Measurements from ENCODE around the gene ZFYVE27. TPM values are rescaled to one million over a fixed set of nuclear protein-coding genes. Genes with fewer than 3 reads are reported as not detected.

ZFYVE27 gene
- total RNA-seq, 1 experiment from 2014 or later = 26.0 TPM

DNA sequence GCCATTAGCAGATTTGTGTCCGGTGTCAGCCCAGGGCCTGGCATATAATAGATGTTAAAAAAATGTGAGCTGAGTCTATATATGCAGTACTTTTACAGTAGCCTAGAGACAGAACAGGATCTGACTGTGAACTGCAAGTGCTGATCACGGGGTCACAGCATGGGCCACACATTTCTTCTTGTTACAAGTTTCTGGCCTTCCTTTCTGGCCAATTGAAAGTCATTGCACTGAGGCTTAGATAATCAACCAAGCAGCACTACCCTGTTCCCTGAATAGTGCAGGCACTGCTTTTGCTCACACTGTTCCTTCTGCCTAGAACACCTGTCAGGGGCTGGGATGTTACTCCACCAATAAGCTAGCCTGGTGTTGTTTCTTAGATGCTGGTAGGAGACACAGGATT is 28.8 kb upstream of the ZFYVE27 start:
- ChIA-PET CTCF (interaction anchor here (0.7 to 4.2 kb wide), 8 partner anchors 11 to 93 kb away, joined by 3 to 68 read pairs (median 11); partner anchors contain the start of gene ZFYVE27), POLR2A (interaction anchor here (0.6 to 2.5 kb wide), 2 partner anchors 19 to 362 kb away, joined by 3 to 8 read pairs; no protein-coding TSS in a partner anchor)
- Mint-ChIP-seq H3K27ac (no peak overlapping the region), H3K4me3 (no peak overlapping the region), H3K27me3 (ENCODE audit: low read depth) (peaks cover 11% of the 10 kb centered on the region), H3K4me1 (peaks cover 19% of the 10 kb centered on the region), H3K9me3 (no peaks in the 10 kb centered on the region), H3K36me3 (no peaks in the 10 kb centered on the region)
- ATAC-seq = no peak
- DNase-seq (ENCODE audit: low spot score) = no peak
- TF ChIP-seq CBFB (CRISPR knock-in tag; IDR thresholded peaks at IDR 0.05; ENCODE audit: low read depth) (no peak), GRHL2 (CRISPR knock-in tag; IDR thresholded peaks at IDR 0.05; ENCODE audit: insufficient replicate concordance, severe bottlenecking) (no peak), ZNF317 (CRISPR knock-in tag; IDR thresholded peaks at IDR 0.05; ENCODE audit: borderline replicate concordance, low read depth) (no peak), ELF4 (CRISPR knock-in tag; IDR thresholded peaks at IDR 0.05; ENCODE audit: low read depth) (no peak), NR2C2 (CRISPR knock-in tag; IDR thresholded peaks at IDR 0.05) (no peak), ZNF121 (CRISPR knock-in tag; IDR thresholded peaks at IDR 0.05) (no peak), MLX (CRISPR knock-in tag; IDR thresholded peaks at IDR 0.05) (no peak), NR1H2 (CRISPR knock-in tag; IDR thresholded peaks at IDR 0.05) (no peak), USF1 (CRISPR knock-in tag; IDR thresholded peaks at IDR 0.05) (no peak), TP53 (CRISPR knock-in tag; IDR thresholded peaks at IDR 0.05) (no peak), NR3C1 (CRISPR knock-in tag; conservative IDR thresholded peaks at IDR 0.05; ENCODE audit: low read depth) (no peak), ZBTB21 (CRISPR knock-in tag; IDR thresholded peaks at IDR 0.05; ENCODE audit: borderline replicate concordance) (no peak), ZNF138 (CRISPR knock-in tag; conservative IDR thresholded peaks at IDR 0.05) (no peak), PREB (CRISPR knock-in tag; IDR thresholded peaks at IDR 0.05; ENCODE audit: borderline replicate concordance) (no peak)
- TF ChIP-seq, protein P1, sequence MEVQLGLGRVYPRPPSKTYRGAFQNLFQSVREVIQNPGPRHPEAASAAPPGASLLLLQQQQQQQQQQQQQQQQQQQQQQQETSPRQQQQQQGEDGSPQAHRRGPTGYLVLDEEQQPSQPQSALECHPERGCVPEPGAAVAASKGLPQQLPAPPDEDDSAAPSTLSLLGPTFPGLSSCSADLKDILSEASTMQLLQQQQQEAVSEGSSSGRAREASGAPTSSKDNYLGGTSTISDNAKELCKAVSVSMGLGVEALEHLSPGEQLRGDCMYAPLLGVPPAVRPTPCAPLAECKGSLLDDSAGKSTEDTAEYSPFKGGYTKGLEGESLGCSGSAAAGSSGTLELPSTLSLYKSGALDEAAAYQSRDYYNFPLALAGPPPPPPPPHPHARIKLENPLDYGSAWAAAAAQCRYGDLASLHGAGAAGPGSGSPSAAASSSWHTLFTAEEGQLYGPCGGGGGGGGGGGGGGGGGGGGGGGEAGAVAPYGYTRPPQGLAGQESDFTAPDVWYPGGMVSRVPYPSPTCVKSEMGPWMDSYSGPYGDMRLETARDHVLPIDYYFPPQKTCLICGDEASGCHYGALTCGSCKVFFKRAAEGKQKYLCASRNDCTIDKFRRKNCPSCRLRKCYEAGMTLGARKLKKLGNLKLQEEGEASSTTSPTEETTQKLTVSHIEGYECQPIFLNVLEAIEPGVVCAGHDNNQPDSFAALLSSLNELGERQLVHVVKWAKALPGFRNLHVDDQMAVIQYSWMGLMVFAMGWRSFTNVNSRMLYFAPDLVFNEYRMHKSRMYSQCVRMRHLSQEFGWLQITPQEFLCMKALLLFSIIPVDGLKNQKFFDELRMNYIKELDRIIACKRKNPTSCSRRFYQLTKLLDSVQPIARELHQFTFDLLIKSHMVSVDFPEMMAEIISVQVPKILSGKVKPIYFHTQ (CRISPR knock-in tag; IDR thresholded peaks at IDR 0.05) = no peak
- TF ChIP-seq, protein P2, sequence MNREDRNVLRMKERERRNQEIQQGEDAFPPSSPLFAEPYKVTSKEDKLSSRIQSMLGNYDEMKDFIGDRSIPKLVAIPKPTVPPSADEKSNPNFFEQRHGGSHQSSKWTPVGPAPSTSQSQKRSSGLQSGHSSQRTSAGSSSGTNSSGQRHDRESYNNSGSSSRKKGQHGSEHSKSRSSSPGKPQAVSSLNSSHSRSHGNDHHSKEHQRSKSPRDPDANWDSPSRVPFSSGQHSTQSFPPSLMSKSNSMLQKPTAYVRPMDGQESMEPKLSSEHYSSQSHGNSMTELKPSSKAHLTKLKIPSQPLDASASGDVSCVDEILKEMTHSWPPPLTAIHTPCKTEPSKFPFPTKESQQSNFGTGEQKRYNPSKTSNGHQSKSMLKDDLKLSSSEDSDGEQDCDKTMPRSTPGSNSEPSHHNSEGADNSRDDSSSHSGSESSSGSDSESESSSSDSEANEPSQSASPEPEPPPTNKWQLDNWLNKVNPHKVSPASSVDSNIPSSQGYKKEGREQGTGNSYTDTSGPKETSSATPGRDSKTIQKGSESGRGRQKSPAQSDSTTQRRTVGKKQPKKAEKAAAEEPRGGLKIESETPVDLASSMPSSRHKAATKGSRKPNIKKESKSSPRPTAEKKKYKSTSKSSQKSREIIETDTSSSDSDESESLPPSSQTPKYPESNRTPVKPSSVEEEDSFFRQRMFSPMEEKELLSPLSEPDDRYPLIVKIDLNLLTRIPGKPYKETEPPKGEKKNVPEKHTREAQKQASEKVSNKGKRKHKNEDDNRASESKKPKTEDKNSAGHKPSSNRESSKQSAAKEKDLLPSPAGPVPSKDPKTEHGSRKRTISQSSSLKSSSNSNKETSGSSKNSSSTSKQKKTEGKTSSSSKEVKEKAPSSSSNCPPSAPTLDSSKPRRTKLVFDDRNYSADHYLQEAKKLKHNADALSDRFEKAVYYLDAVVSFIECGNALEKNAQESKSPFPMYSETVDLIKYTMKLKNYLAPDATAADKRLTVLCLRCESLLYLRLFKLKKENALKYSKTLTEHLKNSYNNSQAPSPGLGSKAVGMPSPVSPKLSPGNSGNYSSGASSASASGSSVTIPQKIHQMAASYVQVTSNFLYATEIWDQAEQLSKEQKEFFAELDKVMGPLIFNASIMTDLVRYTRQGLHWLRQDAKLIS (CRISPR knock-in tag; IDR thresholded peaks at IDR 0.05; ENCODE audit: borderline replicate concordance) = no peak
- TF ChIP-seq, protein P3, sequence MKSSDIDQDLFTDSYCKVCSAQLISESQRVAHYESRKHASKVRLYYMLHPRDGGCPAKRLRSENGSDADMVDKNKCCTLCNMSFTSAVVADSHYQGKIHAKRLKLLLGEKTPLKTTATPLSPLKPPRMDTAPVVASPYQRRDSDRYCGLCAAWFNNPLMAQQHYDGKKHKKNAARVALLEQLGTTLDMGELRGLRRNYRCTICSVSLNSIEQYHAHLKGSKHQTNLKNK (CRISPR knock-in tag; IDR thresholded peaks at IDR 0.05) = no peak

Measured in WTC11 (cell line).